ENCODE data around the gene ASTN2.

DNA sequence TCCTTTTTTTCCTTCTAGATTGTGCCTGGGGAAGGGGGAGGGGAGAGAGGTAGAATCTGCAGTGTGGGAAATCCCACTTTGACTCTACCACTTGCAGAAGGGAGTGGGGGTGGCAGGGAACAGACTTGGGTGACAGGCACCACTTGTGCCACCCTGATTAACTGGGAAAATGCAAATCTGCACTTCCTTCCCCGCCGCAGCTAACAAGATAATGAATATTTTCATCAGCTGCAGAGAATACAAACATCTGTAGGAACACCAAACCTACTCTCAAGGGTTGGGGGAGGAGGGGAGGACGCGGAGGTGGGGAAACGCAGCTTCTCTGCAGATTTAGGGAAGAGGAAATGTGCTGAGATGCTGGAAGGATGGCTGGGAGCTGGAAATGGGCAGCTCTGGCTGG lies 654.2 kb downstream of the ASTN2 start:
- TF ChIP-seq POLR2A (IDR thresholded peaks at IDR 0.05) = no peak
- TF ChIP-seq, protein P1, sequence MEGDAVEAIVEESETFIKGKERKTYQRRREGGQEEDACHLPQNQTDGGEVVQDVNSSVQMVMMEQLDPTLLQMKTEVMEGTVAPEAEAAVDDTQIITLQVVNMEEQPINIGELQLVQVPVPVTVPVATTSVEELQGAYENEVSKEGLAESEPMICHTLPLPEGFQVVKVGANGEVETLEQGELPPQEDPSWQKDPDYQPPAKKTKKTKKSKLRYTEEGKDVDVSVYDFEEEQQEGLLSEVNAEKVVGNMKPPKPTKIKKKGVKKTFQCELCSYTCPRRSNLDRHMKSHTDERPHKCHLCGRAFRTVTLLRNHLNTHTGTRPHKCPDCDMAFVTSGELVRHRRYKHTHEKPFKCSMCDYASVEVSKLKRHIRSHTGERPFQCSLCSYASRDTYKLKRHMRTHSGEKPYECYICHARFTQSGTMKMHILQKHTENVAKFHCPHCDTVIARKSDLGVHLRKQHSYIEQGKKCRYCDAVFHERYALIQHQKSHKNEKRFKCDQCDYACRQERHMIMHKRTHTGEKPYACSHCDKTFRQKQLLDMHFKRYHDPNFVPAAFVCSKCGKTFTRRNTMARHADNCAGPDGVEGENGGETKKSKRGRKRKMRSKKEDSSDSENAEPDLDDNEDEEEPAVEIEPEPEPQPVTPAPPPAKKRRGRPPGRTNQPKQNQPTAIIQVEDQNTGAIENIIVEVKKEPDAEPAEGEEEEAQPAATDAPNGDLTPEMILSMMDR (IDR thresholded peaks at IDR 0.05) = no peak
